GM18907 (cell line): Measurements from ENCODE around the gene DMD.
A peak's percentile ranks its signal among the peaks of the same experiment; 100 is the strongest.
"Not testable (repeated sequence)": the region's sequence is repeated elsewhere in the genome, so short reads cannot be mapped to it uniquely, and the experiment has no call there.

ENCODE experiments used
- ATAC-seq: cut with Tn5 transposase; IDR thresholded peaks from one replicate; pipeline ENCODE4 v1.9.1; 2021; ENCODE audit warnings: mild to moderate bottlenecking, moderate library complexity; ENCODE audit not compliant: unreplicated experiment

Gene DMD

DNA sequence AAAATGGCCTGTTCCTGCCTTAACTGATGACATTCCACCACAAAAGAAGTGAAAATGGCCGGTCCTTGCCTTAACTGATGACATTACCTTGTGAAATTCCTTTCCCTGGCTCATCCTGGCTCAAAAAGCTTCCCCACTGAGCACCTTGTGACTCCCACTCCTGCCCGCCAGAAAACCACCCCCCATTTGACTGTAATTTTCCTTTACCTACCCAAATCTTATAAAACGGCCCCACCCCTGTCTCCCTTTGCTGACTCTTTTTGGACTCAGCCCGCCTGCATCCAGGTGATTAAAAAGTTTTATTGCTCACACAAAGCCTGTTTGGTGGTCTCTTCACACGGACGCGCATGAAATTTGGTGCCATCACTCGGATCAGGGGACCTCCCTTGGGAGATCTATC, 1833.5 kb downstream of the DMD start:
- ATAC-seq: not testable (repeated sequence)

DNA sequence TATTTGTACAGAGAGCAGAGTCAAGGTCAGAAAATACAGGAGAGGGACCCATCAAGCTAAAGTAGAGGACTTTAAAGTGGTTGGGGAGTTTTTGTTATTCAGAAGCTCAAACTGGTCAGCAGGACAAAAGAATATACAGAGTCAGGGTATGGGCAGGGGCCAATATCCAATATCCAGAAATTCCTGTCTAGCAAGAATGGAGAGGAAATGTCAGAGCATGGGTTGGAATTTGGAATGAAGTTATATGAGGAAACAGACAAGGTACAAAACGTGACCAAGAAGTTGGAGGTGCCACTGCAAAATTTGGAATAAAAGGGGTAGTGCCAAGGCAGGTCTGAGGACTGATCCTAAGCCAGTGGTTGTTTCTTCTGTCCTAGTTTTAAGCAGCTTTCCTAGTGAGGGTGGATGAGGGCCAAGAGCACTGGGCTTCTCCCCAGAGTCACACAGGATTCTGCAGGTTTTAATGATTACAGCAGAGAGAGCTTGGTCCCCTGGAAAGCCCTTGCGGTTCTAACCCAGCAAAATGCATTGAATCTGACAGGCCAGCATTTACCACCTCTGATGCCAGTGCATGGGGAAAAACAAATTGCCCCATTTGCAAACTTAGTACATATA, 1834.8 kb downstream of the DMD start:
- no peak for ATAC-seq

DNA sequence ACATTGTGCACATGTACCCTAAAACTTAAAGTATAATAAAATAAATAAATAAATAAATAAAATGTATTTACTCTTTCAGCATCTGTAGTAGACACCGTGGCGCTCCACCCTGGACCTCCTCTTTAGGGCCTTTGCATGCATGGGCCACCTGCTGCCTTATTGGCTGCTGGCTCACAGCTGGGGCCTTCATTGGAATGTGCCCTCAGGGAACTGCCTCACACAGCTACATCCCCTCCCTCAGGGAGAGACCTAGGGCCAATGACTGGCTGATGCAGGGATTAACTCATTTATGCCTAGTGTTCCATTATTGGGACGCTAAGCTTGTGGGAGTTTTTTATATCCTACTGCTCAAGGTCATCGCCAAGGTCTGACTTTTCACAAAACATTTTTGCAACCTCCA, 1836.6 kb downstream of the DMD start:
- no peak for ATAC-seq

DNA sequence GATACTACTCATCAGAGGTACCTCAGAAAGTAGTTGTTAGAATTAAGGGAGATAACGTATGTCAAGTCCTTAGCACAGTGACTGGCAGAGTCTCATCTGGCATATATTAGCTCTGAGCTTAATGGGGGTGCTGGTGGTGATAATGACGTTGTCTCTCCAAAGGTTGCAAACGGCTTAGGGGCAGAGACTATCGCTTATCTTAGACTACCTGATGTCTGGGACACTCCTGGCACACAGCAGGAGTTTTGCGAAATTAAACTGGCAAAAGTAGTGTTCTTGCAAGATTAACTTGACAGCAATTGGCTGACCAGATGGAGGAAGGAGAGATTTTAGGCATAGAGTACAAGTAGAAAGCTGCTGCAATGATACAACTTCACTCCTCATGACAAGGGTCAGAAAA, 1839.4 kb downstream of the DMD start:
- ATAC-seq: no peak

DNA sequence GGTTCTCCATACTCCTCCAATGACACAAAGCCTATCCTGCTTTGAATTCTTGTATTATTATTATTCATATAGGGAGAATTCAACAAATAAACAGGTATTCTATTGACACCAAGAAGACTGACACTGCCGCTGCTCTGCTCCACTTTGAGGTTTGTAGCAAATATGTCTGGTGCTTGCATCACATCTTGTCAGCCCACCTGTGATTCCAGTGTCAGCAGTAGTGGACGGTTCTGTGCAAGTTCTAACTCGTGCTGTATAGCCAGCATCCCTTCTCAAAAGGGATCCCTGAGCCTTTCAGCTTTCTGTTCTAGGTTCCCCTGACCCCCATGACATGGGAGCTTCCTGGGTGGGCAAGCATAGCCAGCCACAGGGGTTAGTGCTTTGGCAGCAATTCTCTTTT, 1843.5 kb downstream of the DMD start:
- no peak for ATAC-seq

DNA sequence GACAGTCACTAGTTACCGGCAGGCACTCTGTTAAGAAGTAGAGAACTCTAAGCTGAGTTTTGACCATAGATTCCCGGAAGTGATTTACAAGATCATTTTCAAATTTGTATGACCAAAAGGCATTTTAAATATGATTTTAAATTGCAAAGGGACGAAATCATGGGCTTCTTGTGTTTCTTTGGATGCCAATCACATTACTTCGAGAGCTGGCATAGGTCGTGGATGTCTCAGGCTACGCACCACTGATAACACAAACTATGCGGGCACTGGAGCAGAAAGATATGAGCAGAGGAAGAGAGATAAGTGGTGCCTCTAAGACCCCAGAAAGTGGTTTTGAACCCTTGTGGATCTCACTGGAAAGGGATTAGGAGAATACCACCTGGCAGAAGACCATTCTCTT, 1845.3 kb downstream of the DMD start:
- ATAC-seq: no peak

DNA sequence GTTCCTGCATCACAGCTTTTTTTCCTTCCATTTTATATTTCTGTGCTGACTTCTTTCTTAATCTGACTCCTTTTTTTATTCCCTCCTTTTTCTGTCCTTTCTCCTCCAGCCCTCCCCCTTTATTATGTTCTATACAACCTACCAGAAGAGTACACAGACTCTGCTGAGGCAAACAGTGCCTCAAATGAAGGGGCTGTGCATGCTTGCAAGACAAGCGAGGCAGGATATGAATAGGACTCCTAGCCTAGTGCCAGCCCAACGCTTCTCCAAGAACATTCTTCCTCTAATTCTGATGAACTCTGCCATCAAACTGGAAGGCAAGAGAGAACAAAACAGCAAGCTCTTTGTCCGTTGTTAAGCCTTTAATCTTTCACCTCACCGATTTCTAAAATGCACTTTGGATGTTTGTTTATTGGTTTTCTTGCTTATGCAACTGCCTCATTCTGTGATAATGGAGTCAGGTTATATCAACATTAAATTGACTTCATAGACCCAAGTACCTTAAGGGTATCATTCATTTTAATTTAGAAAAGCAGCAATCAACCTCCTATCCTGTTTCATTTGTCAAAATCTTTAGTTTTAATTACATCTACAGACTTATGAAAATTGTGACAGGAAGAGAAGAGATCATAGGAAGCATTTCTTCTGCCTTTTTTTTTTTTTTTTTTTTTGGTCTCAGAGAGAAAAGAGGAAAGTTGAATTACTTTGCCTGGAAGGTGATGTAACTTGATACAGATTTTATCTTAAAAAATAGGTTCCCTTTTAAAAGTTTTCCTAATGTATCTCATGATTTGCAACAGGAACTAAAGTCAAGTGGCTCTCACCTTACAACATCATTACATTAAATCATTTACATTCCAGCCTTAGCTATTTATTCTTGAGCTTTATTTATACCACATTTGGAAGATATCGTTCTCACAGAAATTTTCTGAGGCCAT, 1854.8 kb downstream of the DMD start:
- ATAC-seq: no peak

DNA sequence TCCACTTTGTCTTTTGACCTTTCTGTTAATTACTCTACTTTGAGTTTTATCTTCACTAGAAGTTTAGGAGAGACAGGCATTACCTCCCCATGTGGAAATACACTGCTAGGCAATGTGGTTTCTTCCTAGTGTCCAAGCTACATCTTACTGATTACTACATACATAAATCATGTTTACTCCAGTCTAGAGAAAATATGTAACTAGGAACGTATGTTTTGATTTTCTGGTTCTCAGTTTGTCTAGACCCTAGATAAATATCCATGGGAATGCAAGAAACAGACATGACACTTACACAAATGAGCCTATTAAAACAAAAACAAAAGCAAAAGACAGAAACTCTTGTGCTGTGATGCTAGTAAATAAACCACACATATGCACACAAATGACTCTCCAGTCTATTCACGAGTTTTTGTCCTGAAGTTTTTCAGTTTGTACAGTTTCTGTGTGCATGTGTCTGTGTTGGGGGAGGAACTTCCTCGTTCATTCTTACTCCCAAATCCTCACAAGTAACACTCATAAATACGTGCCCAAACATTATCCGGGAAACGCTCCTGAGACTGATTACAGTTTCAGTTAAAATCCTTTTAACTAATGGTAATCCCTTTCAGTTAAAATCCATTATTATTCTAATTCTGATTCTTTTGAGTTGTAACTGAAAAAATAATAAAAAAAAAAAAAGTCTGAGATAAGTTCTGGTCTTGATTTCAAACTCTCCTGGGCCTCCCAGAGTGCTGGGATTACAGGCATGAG, 1856.0 kb downstream of the DMD start:
- ATAC-seq: no peak

DNA sequence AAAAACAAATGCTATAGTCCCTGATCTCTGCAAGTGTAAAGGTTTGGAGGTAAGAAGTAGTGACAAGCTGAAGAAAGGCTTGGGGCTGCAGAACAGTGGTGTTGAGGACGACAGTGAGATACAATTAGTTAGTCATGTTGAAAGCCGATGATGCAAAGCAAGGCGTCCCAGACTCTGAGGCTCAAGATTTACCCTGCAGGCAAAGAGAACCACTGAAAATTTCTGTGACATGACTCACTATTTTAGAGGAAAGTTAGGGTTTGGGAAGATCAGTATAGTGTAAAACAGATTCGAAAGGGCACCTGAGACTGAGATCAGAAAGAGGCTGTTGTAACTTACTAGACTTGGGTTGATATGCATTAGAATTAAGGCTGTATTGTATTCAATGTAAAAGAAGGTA, 1858.3 kb downstream of the DMD start:
- no peak for ATAC-seq

DNA sequence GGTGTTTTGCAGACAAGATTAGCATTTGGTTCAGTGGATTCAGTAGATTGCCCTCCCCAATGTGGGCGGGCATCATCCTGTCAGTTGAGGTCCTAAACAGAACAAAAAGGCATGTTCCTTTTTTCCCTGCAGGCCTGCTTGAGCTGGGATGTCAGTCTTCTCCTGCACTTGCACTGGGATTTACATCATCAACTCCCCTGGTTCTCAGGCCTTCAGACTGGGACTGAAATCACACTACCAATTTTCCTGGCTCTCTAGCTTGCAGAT, 1860.6 kb downstream of the DMD start:
- no peak for ATAC-seq

DNA sequence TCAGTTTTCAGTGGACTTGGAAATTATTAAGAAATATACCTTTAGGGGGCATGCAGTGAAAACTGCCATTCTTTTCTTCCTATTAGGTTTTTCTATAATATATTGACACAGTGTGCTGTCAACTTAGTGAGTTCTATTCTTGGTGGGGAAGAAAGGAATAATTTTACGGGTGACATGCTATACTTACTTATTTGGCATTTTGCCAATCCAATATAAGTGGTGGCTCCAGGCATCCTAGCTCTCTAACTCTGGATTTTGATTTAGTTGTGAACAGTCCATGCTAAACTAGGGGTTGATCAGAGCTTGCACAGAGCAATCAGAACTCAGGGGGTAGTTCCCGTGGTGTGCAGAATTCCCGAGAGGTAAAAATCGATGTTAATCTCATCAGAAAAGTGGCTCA, 1861.8 kb downstream of the DMD start:
- no peak for ATAC-seq

DNA sequence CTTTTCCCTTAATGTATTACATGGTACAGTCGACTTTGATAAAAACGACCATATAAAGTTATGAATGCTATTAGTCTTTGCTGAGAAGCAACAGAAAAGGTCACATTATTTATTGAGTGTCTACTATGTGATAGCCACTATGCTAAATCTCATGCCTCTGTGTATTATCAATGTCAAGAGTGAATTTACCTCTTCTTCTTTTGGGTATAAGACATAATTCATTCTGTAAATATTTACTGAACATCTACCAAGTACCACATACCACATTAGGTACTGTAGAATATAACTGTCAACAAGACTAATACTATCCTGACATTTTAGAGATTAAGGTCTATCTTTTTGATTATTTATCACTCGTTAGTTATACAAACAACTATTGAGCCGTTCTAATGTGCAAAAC, 1870.8 kb downstream of the DMD start:
- ATAC-seq: no peak

DNA sequence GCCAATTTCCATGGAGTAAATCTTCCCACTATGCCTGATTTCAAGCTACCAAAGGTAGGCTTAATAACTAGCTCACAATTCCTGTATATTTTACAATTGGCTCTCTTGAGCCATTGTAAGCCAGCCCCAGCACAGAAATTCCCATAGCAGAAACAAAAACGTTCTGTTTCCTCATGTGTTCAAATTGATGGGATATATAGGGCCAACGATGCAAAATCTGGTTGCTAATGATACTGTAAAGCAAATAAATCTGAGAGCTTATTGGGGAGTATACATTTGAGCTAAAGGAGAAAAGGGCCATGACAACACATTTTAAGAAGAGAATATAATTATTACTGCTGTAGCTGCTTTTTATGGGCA, 1872.4 kb downstream of the DMD start:
- ATAC-seq: no peak

DNA sequence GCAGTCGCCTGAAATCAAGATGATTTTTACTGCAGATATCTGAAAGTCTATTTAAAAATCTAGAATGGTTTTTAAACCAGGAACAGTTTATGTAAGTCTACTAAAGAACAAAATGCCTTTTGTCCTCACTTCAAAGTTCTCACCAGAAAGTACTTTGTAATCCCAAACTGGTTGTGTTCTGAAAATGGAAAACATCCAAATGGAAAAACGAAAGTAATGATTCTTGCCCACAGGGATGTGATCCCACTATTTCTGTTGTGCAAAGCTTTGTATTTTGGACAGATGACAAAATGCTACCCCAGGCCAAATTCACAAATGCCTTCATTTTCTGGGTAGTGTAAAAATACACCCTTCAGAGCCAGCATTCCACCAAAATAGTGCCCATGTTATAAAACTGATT, 1874.0 kb downstream of the DMD start:
- no peak for ATAC-seq

DNA sequence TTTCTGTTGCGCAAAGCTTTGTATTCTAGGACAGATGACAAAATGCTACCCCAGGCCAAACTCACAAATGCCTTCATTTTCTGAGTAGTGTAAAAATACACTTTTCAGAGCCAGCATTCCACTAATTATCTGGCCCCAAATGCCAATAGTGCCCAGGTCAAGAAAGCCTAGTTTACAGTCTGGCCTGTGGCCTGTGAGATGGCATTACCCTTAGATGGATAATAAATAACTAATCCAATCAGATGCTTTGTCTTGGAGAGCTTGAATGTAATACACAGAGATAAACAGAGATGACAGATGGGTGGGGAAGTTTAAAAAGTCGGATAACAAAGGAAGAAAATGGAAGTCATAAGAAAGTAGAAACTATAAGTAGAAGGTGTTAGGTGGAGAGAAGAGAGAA, 1874.9 kb downstream of the DMD start:
- no peak for ATAC-seq

DNA sequence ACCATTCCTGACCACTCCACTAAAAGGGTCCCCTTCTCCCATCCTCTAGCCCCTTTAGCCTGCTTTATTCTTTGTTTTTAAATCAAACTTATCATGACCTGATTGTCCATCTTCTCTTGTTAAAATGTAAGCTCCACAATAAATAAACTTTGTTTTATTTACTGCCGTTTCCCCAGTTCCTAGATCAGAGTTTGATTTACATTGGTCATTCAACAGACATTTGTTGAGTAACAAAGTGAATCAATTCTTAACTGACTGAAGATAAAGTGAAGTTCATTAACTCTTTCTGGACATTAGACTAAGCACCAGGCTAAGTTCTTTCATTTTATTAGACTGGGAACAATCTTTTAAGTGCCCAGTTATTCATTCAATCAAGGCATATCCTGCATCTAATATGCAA, 1876.4 kb downstream of the DMD start:
- ATAC-seq: no peak

DNA sequence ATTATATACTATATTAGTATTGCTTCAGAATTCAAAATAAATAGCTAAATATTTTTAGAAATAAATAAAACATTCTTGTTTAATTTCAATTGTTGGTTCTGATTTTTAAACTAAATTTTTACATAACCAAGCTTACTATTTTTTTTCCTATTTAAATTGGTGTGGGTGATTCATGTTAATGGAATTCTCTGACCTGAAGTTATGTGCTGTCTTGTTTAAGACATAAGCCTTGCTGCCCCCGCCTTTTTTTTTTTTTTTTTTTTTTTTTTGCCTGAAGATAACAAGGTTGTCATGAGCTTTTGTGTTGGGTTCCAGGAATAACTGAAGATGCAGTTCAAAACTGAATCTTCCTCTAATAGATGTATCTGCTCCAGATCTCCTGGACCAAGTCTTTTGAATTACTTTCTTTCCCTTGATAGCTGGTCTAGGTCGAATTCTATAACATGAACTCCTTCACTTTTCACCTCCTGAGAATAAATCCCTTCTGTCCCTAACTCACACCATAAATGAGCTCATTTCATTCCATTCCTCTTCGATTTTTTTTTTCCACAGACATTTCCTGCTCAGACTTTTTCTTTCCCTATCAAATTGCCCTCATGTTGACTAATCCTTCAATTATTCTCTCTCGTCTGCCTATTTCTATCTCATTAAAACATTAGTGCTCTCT, 1878.1 kb downstream of the DMD start:
- no peak for ATAC-seq

DNA sequence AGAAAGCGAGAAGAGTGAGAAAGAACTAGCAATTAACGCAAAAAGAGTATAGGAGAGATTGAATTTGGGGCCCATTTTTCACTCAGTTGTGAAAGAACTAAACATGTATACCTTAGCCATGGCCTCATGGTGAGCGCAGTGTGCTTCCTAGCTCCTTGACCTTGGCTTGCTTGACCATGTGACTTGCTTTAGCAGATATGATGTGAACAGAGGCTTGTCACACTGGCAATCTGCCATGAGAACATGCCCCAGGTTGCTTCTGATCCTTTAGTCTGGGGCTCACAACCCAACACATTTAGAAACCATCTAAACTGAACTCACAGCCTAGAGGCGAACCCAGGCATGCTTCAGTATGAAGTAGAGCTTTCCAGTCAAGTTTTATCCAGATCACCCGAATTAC, 1879.4 kb downstream of the DMD start:
- ATAC-seq: no peak

DNA sequence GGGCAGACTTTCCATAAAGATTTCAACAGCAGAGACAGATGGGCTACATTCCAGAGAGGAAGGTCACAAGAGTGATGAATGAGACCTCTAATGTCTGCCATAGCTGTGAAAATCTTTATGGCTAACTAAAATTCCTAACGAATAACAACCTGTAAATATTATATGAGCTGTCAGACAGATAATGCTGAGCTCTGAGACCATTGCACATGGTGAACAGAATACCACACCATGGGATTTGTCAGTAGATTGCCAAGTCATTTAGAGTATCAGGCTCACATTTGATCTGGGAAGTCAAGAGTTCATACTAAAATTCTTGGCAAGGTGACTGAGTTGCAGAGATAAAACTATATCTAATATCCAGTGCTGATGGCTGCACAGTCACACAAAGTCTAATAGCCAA, 1880.3 kb downstream of the DMD start:
- no peak for ATAC-seq

DNA sequence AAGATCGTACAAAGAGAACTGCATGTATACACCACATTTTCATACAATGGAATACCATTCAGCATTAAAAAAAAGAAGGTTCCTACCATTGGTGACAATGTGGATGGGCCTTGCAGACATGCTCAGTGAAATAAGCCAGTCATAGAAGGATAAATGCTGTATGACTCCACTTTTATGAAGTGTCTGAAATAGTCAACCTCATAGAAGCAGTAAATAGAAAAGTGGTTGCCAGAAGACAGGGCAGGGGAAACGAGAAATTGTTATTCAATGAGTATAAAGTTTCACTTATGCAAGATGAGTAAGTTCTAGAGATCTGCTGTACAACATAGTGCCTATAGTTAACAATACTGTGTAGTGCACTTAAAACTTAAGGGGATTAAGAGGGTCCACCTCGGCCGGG, 1882.1 kb downstream of the DMD start:
- ATAC-seq: no peak

DNA sequence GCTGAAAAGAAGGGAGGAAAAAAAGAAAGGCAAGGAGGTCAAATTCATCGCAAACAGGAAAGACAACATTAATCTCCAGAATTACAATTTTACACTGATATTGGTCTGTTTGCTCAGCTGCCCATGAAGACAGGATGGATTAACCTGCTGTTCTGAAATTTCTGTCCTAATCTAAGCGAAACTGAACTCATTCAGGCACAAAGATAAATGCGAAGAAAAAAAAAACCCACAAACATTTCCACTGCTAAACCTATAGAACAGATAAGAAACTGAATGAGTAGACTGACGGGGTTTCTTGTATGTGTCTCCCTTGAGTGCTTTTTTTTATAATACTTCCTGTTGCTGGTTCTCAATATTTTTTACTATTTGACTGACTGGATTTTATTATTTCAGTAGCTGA, 1887.7 kb downstream of the DMD start:
- ATAC-seq: peak; percentile 92

DNA sequence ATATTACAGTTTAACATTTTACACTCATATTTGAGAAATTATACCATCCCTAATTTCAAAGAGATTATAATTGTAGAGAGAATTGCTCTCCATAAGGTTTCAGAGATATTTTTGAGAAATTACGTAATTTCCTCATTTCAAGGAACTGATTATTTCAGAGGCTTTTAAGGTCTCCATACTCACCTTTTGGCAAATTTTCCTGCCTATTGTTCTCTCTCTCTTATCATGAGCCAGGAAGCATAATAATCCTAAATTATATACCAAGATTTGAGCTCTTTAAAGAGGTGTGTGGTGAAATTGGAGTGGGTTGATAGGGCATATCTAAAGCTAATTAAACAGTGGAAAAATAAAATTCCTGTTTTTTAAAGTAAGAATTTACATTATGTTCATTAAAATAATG, 1890.6 kb downstream of the DMD start:
- no peak for ATAC-seq
